Measurements from ENCODE around the gene SFTPA1. TPM values are rescaled to one million over a fixed set of nuclear protein-coding genes. Genes with fewer than 3 reads are reported as not detected.
"Not testable (repeated sequence)": the region's sequence is repeated elsewhere in the genome, so short reads cannot be mapped to it uniquely, and the experiment has no call there.

The SFTPA1 gene
- total and polyA plus RNA-seq, 4 donors: not detected

DNA sequence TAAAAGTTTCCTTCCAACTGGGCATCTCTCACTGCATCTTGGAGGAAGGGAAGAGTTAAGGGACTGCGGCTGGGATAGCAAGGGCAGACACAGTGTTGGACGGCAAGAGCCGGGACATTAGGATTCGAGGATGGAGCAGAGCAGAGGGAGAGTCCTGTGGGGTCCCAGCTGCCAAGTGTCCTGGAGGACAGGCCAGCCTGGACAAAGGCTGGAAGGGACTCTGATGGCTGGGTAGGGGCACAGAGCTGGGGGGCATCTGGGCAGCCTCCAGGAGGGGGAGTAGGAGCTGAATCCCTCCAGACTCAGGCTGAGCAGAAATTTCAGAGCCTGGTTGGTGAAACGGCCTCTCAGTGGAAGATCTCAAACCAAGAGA is 19.2 kb downstream of the SFTPA1 start:
- Histone ChIP-seq H3K9me3 (ENCODE audit: control insufficient read depth in 4 of 4, low read length in 3 of 4) (peaks cover 0 to 5% (median 0%) of the 10 kb centered on the region in 4 donors), H3K27ac (ENCODE audit: low read depth in 1 of 2, low read length in 2 of 2) (peak overlapping the region in 1 of 2 donors; percentile 42), H3K27me3 (ENCODE audit: control insufficient read depth in 4 of 4, insufficient read depth in 4 of 4, low read length in 3 of 4) (no peaks in the 10 kb centered on the region), H3K36me3 (ENCODE audit: control insufficient read depth in 4 of 4, insufficient read depth in 3 of 4, low read depth in 1 of 4, low read length in 3 of 4) (no peaks in the 10 kb centered on the region), H3K4me3 (ENCODE audit: low read depth in 1 of 3, low read length in 3 of 3) (no peak overlapping the region), H3K9ac (ENCODE audit: low read depth in 1 of 2, low read length in 2 of 2) (no peak overlapping the region), H3K4me1 (ENCODE audit: control insufficient read depth in 4 of 4, insufficient read depth in 4 of 4, low read length in 3 of 4) (peaks cover 0 to 17% (median 11%) of the 10 kb centered on the region in 4 donors)
- TF ChIP-seq, protein P1, sequence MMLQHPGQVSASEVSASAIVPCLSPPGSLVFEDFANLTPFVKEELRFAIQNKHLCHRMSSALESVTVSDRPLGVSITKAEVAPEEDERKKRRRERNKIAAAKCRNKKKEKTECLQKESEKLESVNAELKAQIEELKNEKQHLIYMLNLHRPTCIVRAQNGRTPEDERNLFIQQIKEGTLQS (IDR thresholded peaks at IDR 0.05): no peak
- no peak for TF ChIP-seq HNF4G (IDR thresholded peaks at IDR 0.05)
- no peak for TF ChIP-seq SP1 (IDR thresholded peaks at IDR 0.05)
- TF ChIP-seq, protein P2, sequence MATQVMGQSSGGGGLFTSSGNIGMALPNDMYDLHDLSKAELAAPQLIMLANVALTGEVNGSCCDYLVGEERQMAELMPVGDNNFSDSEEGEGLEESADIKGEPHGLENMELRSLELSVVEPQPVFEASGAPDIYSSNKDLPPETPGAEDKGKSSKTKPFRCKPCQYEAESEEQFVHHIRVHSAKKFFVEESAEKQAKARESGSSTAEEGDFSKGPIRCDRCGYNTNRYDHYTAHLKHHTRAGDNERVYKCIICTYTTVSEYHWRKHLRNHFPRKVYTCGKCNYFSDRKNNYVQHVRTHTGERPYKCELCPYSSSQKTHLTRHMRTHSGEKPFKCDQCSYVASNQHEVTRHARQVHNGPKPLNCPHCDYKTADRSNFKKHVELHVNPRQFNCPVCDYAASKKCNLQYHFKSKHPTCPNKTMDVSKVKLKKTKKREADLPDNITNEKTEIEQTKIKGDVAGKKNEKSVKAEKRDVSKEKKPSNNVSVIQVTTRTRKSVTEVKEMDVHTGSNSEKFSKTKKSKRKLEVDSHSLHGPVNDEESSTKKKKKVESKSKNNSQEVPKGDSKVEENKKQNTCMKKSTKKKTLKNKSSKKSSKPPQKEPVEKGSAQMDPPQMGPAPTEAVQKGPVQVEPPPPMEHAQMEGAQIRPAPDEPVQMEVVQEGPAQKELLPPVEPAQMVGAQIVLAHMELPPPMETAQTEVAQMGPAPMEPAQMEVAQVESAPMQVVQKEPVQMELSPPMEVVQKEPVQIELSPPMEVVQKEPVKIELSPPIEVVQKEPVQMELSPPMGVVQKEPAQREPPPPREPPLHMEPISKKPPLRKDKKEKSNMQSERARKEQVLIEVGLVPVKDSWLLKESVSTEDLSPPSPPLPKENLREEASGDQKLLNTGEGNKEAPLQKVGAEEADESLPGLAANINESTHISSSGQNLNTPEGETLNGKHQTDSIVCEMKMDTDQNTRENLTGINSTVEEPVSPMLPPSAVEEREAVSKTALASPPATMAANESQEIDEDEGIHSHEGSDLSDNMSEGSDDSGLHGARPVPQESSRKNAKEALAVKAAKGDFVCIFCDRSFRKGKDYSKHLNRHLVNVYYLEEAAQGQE (IDR thresholded peaks at IDR 0.05): no peak
- TF ChIP-seq, protein P3, sequence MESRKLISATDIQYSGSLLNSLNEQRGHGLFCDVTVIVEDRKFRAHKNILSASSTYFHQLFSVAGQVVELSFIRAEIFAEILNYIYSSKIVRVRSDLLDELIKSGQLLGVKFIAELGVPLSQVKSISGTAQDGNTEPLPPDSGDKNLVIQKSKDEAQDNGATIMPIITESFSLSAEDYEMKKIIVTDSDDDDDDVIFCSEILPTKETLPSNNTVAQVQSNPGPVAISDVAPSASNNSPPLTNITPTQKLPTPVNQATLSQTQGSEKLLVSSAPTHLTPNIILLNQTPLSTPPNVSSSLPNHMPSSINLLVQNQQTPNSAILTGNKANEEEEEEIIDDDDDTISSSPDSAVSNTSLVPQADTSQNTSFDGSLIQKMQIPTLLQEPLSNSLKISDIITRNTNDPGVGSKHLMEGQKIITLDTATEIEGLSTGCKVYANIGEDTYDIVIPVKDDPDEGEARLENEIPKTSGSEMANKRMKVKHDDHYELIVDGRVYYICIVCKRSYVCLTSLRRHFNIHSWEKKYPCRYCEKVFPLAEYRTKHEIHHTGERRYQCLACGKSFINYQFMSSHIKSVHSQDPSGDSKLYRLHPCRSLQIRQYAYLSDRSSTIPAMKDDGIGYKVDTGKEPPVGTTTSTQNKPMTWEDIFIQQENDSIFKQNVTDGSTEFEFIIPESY (IDR thresholded peaks at IDR 0.05): no peak
- TF ChIP-seq, protein P4, sequence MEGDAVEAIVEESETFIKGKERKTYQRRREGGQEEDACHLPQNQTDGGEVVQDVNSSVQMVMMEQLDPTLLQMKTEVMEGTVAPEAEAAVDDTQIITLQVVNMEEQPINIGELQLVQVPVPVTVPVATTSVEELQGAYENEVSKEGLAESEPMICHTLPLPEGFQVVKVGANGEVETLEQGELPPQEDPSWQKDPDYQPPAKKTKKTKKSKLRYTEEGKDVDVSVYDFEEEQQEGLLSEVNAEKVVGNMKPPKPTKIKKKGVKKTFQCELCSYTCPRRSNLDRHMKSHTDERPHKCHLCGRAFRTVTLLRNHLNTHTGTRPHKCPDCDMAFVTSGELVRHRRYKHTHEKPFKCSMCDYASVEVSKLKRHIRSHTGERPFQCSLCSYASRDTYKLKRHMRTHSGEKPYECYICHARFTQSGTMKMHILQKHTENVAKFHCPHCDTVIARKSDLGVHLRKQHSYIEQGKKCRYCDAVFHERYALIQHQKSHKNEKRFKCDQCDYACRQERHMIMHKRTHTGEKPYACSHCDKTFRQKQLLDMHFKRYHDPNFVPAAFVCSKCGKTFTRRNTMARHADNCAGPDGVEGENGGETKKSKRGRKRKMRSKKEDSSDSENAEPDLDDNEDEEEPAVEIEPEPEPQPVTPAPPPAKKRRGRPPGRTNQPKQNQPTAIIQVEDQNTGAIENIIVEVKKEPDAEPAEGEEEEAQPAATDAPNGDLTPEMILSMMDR (IDR thresholded peaks at IDR 0.05; ENCODE audit: low read depth, low read length, missing input control): no peak
- no peak for TF ChIP-seq GABPA (IDR thresholded peaks at IDR 0.05 in 1 of 2, conservative IDR thresholded peaks at IDR 0.05 in 1 of 2)
- TF ChIP-seq, protein P5, sequence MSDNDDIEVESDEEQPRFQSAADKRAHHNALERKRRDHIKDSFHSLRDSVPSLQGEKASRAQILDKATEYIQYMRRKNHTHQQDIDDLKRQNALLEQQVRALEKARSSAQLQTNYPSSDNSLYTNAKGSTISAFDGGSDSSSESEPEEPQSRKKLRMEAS (IDR thresholded peaks at IDR 0.05): no peak
- no peak for TF ChIP-seq NR2F2 (IDR thresholded peaks at IDR 0.05)
- TF ChIP-seq JUND (IDR thresholded peaks at IDR 0.05): no peak
- no peak for TF ChIP-seq EGR1 (IDR thresholded peaks at IDR 0.05; ENCODE audit: low read depth in 2 of 2)
- TF ChIP-seq FOXA2 (IDR thresholded peaks at IDR 0.05): no peak
- 90% methylated on average over 5 of the region's 5 CpGs for WGBS
- no peak for DNase-seq (ENCODE audit: low spot score)

DNA sequence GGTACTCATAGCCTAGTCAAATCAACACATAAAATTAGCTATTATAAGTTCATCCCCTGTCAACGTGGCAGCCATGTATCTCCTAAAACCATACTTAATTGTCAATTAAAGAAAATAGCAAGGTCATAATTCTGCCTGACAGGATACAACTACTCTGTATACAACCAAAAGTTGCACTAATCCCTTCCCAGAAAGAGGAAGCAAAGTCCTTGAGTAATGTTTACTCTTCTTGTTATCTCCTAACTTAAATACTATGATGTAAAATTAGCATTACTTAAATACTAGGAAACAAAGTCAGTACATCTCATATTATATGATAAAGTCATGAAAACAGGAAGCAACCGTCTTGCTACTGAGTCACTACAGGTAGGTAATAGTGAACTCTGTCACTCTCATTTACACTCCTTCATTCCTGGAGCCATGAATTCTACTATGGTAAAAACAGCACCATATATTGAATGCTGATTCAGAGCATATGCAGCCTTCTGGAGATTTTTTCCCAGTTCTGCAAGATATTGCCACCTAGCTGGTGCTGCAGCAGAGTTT is 26.0 kb downstream of the SFTPA1 start:
- peak; percentile 9 to 35 for TF ChIP-seq HNF4A (conservative IDR thresholded peaks at IDR 0.05)

More for the DNA sequence above, 26.0 kb downstream of the SFTPA1 start:
- H3K9ac ChIP-seq (ENCODE audit: low read depth in 1 of 2, low read length in 2 of 2); H3K4me1 ChIP-seq (ENCODE audit: control insufficient read depth in 4 of 4, insufficient read depth in 4 of 4, low read length in 3 of 4); H3K4me3 ChIP-seq (ENCODE audit: low read depth in 1 of 3, low read length in 3 of 3); H3K9me3 ChIP-seq (ENCODE audit: control insufficient read depth in 4 of 4, low read length in 3 of 4); H3K27me3 ChIP-seq (ENCODE audit: control insufficient read depth in 4 of 4, insufficient read depth in 4 of 4, low read length in 3 of 4); H3K36me3 ChIP-seq (ENCODE audit: control insufficient read depth in 4 of 4, insufficient read depth in 3 of 4, low read depth in 1 of 4, low read length in 3 of 4); DNase-seq (ENCODE audit: low spot score); H3K27ac ChIP-seq (ENCODE audit: low read depth in 1 of 2, low read length in 2 of 2): not testable (repeated sequence)
- WGBS: 55% methylated on average over 2 of the region's 2 CpGs
